Muscle of back (tissue), 13 donors: ENCODE data around the gene MEA1. TPM values are rescaled to one million over a fixed set of nuclear protein-coding genes. Genes with fewer than 3 reads are reported as not detected.

ENCODE experiments used
- DNase-seq, 3 donors: peaks; one replicate each; pipeline versions ENCODE4 v3.0.0 to v3.0.0-alpha.2; 2013
- long read RNA-seq, 9 donors: transcript quantifications; one replicate each; lab custom pipeline, GENCODE V29; 2026
- polyA plus RNA-seq, 10 donors: library from polyadenylated mRNA; unstranded; fragments of 120-200 nt; gene quantifications; one replicate each; pipeline ENCODE4 v1.2.1, GENCODE V29; 2013; ENCODE audit not compliant: insufficient read length in 10 of 10

Gene MEA1
- polyA plus RNA-seq, result 10 to 100 TPM; 38.5 to 63.2 (median 46.0) TPM
- long read RNA-seq, donor 1, transcript MEA1-204 (4 exons, 1,004 nt), result major isoform, 17 of 158 reads
- long read RNA-seq, donor 1, transcript MEA1-202 (3 exons, 2,152 nt), result minor isoform, 11 of 158 reads
- long read RNA-seq, donor 1, partial matches to known transcripts, result 85 of 158 reads
- long read RNA-seq, donor 1, other reads (novel, unspliced or antisense), result 43 of 158 reads
- long read RNA-seq, donor 2, transcript MEA1-204 (4 exons, 1,004 nt), result major isoform, 14 of 122 reads
- long read RNA-seq, donor 2, transcript MEA1-202 (3 exons, 2,152 nt), result minor isoform, 13 of 122 reads
- long read RNA-seq, donor 2, partial matches to known transcripts, result 48 of 122 reads
- long read RNA-seq, donor 2, other reads (novel, unspliced or antisense), result 47 of 122 reads
- long read RNA-seq, donor 3, result 0 reads
- long read RNA-seq, donor 4, transcript MEA1-204 (4 exons, 1,004 nt), result major isoform, 13 of 35 reads
- long read RNA-seq, donor 4, transcript MEA1-202 (3 exons, 2,152 nt), result minor isoform, 9 of 35 reads
- long read RNA-seq, donor 4, partial matches to known transcripts, result 7 of 35 reads
- long read RNA-seq, donor 4, other reads (novel, unspliced or antisense), result 5 of 35 reads
- long read RNA-seq, donor 5, transcript MEA1-204 (4 exons, 1,004 nt), result major isoform, 28 of 53 reads
- long read RNA-seq, donor 5, transcript MEA1-202 (3 exons, 2,152 nt), result minor isoform, 13 of 53 reads
- long read RNA-seq, donor 5, partial matches to known transcripts, result 8 of 53 reads
- long read RNA-seq, donor 5, other reads (novel, unspliced or antisense), result 0 of 53 reads
- long read RNA-seq, donor 6, transcript MEA1-204 (4 exons, 1,004 nt), result minor isoform, 16 of 45 reads
- long read RNA-seq, donor 6, transcript MEA1-202 (3 exons, 2,152 nt), result major isoform, 21 of 45 reads
- long read RNA-seq, donor 6, partial matches to known transcripts, result 6 of 45 reads
- long read RNA-seq, donor 6, other reads (novel, unspliced or antisense), result 0 of 45 reads
- long read RNA-seq, donor 7, transcript MEA1-204 (4 exons, 1,004 nt), result major isoform, 20 of 49 reads
- long read RNA-seq, donor 7, partial matches to known transcripts, result 0 of 49 reads
- long read RNA-seq, donor 7, other reads (novel, unspliced or antisense), result 23 of 49 reads
- long read RNA-seq, donor 8, transcript MEA1-204 (4 exons, 1,004 nt), result major isoform, 8 of 15 reads
- long read RNA-seq, donor 8, transcript MEA1-202 (3 exons, 2,152 nt), result minor isoform, 7 of 15 reads
- long read RNA-seq, donor 8, partial matches to known transcripts, result 0 of 15 reads
- long read RNA-seq, donor 8, other reads (novel, unspliced or antisense), result 0 of 15 reads
- long read RNA-seq, donor 9, partial matches to known transcripts, result 0 of 6 reads
- long read RNA-seq, donor 9, other reads (novel, unspliced or antisense), result 0 of 6 reads

DNA sequence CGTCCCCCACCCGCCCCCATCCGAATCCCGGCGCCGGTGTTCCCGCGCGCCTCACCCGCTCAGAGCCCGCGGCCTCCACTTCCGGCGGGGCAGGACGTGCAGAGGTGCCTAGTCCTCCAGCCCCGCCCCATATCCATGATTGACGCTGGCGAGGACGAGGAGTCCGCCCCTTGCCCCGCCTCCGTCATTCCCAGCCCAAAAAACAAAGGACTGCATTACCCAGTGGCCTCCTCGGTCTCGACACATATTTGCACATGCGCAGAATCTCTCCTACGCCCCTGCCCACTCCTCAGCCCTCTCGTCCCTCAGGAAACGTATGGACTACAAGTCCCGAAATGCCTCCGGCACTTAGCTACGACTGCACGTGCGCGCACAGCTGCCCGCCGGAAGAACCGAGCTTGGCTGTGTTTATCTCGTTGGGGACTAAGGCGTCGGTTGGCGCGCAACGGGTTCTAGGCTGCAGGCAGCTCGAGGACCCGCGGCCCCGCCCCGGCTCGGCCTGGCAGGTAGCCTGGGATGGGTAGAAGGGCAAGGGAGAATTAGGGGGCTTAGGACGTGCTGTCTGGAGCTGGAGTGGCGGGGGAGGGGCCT is at the start of gene MEA1, which contains the start of gene KLHDC3:
TSS of gene MEA1 (minus strand) at position 104 of the 591 bp plus-strand sequence. CDS start 133 bp downstream, outside the sequence.
TSS of gene KLHDC3 (plus strand) at position 407 of the 591 bp plus-strand sequence. CDS start 2,944 bp downstream, outside the sequence.
- peak; percentile 99 to 100 (median 100) for DNase-seq

DNA sequence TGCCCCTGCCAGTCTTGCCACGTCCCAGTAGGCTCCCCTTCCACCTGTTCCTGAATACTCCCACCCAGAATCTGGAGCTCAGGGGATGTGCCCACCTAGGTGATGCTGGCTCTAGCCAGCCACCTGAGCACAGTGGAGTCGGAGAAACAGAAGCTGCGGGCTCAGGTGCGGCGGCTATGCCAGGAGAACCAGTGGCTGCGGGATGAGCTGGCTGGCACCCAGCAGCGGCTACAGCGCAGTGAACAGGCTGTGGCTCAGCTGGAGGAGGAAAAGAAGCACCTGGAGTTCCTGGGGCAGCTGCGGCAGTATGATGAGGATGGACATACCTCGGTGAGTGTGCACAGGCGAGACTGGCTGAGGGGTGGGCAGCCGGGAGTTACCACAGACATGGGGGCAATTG is 49.1 kb upstream of the MEA1 start:
- no peak for DNase-seq

DNA sequence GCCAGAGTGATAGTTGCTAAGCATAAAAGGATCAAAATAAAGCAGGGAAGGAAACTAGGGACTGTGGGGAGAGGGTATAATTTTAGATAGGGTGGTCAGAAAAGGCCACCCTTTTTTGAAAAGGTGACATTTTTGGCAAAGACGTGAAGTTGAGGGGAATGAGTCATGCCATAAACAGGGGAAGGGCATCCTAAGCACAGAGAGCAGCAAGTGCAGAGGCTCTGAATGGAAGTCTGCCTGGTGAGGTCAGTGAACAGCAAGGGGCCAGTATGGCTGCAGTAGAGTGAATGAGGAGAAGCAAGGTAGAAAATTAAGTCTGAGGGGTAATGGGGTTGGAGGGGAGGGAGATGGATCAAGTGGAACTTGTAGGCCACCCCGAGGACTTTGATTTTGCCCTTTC is 48.1 kb upstream of the MEA1 start:
- no peak for DNase-seq

DNA sequence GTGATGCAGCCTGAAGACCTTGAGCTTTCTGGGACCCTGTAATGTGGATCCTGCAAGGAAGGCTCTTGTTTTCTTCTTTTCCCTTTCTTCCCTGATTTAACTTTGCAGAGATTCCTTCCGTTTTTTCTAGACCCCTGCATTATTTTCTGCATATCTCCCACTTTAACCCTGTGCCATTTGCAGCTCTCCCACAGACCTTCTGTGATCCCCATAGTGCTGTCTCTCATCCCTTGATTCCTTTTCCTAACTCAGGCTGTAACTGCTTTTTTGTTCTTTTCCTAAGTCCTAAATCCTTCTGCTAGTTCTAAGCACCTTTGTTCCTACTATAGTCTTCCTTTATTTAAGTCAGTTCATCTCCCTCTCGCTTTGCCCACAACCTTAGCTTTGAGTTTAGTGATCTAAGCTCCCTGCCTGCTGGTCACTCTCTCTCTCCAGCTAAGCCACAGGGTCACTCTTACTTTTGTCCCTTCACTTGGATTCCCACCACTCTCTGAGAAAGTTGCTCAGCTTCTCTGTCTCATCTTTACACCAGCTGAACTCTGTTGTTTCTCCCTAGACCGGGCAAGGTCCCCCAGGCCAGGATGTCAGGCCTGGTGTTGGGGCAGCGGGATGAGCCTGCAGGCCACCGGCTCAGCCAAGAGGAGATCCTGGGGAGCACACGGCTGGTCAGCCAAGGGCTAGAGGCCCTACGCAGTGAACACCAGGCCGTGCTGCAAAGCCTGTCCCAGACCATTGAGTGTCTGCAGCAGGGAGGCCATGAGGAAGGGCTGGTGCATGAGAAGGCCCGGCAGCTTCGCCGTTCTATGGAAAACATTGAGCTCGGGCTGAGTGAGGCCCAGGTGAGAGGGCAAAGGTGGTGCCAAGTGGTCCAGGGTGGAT is 47.2 kb upstream of the MEA1 start:
- no peak for DNase-seq

DNA sequence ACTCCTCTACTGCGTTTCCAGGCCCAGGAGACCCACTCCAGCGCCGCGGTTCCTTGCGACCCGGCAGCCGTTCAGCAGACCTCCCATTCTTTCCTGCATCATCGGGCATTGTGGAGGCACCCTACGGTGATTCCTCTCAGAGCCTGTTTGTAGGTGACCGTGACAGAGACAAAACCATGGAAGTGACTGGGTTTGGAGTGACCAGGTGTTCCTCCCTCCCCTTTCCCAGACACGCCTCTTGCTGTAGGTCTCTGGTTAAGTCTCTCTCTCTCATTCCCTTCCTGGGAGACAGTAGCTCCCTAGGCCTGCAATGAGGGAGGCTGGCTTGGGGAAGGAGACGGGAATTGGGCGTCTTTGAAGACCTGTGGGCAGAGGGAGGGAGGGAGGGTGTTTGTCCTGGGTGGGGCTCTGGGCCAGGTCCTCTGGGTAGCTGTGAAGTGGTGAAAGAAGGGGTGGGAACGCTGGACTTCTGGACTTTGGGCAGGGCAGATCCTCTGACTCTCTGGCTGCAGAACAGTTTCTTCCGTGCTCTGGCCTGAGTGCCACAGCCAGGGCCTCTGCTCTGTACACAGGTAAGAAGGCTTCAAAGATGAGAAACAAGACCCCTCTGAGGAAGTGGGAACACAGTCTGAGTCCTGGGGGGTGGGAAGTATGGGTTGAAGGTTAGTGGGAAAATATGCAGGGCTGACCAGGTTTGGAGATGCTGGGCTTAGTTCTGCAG is 46.4 kb upstream of the MEA1 start:
- no peak for DNase-seq

DNA sequence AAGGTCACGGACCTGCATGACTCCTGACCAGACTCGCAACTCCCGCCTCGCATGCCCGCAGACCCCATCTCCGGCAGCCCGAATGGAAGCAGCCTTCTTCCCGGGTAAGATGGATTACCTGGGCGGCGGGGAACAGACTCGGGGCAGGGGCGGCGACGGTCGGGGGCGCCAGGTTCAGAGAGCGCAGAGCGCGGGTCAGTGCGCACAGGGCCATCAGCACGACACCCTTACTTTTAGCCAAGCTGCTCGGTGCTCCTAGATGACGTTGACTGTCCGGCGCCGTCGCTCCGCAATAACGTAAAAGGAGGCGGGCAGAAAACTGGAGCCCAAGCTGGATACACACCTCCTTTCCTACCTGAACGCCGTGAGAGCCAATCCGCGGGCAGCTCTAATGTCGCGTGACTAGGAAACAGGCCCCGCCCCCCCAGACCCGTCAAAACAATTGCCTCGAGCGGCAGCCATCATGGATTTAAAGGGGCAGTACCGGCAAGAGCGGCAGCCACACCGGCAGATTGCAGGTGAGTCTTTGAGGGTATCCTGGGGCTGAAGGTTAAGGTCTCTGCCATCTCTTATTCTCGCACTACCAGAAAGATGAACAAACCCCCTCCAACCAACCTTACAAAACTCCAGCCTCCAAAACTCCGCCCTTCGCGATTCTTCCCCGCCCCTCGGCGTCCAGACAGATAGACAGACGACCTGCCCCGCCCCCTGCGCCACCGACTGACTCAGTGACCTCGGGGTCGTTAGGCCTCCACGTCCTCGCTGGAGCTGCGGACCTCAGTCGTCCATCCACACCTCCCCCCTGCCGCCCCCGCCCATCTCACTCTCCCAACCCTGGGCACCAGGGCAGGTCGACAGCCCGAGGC is 45.7 kb upstream of the MEA1 start, which contains the start of the genes KLC4 and MRPL2:
TSS of gene KLC4 (plus strand) at position 464 of the 866 bp plus-strand sequence. CDS start 1,705 bp downstream, outside the sequence.
TSS of gene MRPL2 (minus strand) at position 267 of the 866 bp plus-strand sequence. CDS start at position 214, 53 bp downstream.
- DNase-seq, result peak; percentile 99 to 100 (median 99)

DNA sequence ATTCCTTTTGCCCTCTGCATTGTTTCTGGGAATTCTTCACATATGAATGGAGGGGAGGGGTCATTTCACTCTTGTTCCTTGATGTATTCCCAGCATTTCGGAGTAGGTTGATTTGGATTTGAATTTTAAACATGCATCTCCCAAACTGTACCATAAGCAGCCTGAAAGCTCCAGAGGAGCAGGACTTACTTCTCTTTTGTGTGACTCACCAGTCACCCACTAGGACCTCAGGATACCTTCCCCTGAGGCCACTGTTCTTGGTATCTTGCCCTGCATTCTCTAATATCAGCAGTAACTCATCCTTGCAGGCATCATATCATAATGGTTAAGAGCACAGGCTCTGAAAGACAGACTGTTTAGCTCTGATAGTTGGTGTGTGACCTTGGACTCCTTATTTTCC is 44.8 kb upstream of the MEA1 start:
- no peak for DNase-seq

DNA sequence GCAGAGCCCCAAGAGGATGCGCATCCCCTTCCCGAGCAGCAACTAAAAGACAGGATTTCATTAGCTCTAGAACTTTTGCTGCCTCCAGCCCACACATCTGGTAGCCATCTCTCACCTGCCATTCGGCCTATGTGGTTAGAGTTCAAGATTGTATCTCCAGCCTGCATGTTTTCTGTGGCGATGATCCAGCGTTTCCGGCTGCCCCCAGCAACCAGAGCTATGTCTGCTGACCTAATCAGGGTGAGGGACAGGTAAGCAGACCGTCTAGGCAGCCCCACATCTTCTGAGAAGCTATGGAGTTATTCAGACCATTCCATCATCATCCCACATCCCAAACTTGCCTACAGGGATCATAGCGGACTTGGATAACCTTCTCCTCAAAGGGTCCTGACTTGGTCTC is 42.2 kb upstream of the MEA1 start:
- DNase-seq, result no peak

DNA sequence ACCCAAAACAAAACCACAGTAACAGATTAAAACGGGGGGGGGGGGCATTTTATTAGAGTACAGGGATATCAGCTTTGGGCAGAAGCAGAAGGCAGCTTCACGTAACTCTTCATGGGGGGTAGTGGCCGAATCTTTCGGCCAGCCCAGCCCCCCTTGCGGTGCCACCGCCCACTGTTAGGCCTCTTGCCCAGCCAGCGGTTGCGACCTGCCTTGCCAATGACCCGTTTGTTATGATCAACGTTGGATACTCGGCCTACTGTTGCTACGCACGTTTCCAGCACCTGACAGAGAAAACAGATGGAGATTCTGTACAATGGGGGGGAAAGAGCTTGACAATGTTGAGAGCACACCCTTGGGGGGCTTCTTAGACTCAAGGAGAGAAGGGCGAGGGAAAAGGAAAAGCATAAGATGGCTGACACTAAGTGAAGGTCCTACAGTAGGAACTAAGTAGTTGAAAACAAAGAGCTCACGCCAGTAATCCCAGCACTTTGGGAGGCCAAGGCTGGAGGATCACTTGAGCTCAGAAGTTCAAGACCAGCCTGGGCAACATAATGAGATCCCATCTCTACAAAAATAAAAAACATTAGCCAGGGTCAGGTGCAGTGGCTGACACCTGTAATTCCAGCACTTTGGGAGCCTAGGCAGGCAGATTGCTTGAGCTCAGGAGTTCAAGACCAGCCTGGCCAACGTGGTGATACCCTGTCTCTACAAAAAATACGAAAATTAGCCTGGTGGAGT is 40.6 kb upstream of the MEA1 start:
- DNase-seq, result peak in 1 of 3 donors; percentile 37

DNA sequence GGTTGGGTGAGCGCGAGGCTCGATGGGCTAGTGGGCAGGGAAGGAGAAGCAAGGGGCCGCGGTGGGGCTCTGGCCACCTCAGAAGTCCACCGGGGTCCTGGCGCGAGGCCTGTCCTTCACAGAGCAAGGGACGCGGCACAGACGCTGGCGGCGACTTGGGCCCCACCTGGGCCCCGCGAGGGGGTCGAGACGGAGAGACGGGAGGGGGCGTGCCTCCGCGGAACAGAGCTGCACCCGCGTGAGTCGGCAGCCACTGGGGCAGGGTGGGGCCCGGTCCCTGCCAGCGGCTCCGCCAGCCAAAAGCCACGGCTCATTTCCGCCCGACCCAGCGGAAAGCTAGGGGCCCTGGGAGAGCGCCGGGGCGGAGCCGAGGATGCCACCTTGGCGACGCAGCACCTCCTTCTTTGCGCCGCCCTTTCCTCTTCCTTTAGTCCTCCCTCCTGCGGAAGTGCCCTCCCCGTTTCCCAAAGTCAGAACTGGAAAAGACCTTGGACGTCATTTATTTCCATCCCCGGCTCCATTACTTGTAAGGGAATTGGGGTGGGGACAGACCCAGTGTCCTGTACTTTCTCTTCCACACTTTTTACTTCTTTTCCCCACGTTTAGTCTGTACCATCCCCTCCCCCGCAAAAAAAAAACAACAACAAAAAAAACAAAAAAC is 39.9 kb upstream of the MEA1 start, which contains the start of gene CUL7:
TSS of gene CUL7 (minus strand) at position 307 of the 661 bp plus-strand sequence. CDS start 1,063 bp downstream, outside the sequence.
- DNase-seq, result peak; percentile 96 to 98 (median 96)

DNA sequence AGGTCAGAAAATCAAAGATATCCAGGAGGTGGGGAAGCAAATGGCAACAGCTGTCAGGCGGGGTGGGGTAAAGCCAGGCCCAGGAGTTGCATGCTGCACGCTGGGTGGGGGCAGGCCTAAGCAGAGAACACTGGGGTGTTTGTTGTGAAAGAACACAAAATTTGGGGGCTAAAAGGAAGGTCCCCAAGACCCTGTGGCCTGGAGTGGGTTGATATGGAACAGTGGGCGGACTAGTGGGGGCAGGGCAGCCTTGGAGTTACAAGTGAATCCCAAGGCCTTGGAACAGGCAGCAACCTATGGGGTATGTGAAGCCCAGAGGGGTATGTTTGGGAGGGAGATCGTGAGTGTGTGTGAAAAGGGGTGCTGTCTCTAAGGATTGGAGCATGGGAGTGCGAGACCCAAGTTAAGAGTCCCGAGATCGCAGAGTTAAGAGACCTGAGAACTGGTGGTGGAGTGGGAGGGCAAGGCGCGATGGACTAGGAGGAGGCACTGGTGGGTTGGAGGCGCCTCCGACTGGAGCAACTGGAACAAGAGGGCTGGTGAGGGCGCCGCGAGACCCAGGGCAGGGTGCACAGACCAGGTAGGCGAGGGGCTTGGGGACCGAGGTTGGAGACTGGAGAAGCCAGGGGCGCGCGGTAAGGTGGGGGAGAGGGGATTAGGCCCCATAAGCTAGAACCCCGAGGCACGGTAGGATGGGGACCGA is 39.2 kb upstream of the MEA1 start:
- DNase-seq, result peak; percentile 31 to 83 (median 52)

DNA sequence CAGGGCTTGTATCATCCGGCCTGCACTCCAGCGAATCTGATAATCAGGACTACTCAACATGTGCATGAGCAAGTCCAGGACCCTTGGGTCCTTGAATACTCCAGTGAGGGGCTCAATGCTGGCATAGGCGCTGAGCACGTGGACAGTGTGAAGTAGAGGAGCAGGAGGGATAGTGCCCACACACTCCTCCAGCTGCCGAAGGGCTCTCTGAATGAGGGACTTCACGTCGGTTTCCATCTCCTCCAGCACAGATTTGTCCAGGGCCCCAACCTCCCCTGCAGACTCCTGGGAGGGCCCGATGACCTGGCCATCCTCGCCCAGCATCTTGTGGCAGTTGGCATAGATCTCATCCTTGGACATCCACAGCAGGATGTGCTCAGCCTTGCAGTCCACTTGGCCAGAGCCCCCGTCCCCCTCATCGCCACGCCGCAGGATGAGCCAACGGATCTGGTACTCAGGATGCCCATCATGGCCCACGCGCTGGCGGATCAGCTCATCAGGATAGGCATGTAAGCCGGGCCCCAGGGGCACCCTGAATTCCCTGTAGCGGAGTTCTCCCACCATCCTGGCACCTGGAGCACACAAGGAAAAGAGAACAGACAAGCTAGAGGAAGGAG is 38.6 kb upstream of the MEA1 start:
- DNase-seq, result peak in 1 of 3 donors; percentile 13

DNA sequence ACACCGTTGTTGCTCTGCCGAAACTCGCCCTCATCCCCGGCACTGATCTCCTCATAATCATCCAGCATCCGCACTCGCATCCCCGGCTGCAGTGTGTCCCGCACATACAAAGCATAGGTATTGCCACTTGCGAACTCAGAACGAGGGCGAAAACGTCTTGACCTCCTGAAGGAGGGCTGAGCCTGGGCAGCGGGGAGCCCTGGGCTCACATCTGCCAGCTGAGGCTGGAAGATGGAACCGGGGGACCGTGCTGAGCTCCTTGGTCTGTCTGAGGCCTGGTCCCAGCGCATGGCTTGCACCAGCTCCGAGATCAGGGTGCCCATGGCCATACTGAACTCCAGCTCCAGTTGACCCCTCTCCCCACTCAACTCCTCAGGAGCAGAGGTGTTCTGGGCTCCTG is 37.2 kb upstream of the MEA1 start:
- no peak for DNase-seq

DNA sequence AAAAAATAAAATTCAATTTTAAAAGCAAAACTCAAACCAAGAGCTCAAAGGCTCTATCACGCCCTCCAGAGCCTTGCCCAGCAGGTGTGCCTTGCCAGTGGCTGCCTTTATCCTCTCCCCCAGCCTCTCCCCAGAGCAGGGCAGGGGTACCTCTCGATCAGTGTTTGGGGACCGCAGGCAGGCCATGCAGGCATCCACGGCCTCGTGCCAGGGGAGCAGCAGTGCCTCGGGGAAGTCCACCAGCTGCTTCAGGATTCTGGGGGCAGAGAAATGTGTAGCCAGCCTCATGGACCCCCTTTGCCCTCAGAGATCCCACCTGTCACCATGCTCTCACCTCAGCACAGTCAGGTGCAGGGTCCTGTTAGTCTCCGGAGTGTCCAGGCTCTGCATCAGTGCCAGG is 34.3 kb upstream of the MEA1 start:
- DNase-seq, result no peak

DNA sequence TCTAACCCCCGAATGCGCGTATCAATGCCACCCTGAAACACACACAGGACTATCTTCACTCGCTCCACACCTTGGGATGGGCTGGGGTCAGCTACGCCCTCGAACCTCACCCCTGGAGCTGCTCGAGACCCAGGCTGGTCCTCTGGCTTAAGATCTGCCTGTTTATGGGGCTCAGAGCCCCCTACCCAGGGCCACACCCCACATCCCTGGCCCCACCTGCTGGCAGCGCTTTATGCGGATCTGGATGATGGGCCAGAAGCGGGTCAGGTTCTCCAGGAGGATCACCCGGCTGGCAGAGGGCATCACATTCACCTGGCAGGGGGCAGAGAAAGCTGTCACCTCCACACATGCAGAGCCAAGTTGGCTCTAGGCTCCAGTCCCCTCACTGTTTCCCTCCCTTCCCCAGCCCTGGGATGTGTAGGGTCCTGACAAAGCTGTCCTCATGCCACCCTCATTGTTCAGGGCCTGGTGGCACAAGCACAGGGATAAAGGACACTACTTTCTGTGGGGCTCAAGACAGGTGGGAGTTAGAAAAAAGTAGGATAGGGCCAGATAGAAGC is 31.7 kb upstream of the MEA1 start:
- no peak for DNase-seq
